Caco-2 (cell line): ENCODE measurements around the gene RAB35. TPM values are rescaled to one million over a fixed set of nuclear protein-coding genes. Genes with fewer than 3 reads are reported as not detected.

Source experiments
- BruUV-seq: library from RNA; stranded (reverse); fragments of 400-500 nt; replicated peaks from 2 replicates; lab custom pipeline; 2021; lab: Mats Ljungman, UMichigan
- CTCF ChIA-PET: fragments of 300-600 bp; sonication (Branson Sonifier 250); formaldehyde crosslinking; loops from one replicate; lab custom pipeline; 2022; ENCODE audit warnings: antibody characterized with exemption; lab: Charles Lee
- POLR2A ChIA-PET: fragments of 300-600 bp; sonication (Branson Sonifier 250); formaldehyde crosslinking; loops from one replicate; lab custom pipeline; 2022; ENCODE audit warnings: antibody characterized with exemption; lab: Charles Lee
- DNase-seq, 2 experiments: peaks; one replicate each; pipeline versions ENCODE4 v3.0.0 to v3.0.0-alpha.2; 2020 to 2022
- H3K27me3 ChIP-seq: replicated peaks from 2 replicates; pipeline ENCODE4 v1.6.0; 2011; ENCODE audit warnings: low read length; ENCODE audit not compliant: control insufficient read depth, insufficient read depth
- H3K36me3 ChIP-seq: 2 replicates; pipeline ENCODE4 v1.5.1; 2011; ENCODE audit warnings: low read length; ENCODE audit not compliant: control insufficient read depth, insufficient read depth
- H3K4me1 ChIP-seq: fragments of 250-450 bp; sonication (Bioruptor Pico); 2 replicates; pipeline ENCODE4 v1.5.1; 2020; ENCODE audit warnings: mild to moderate bottlenecking
- H3K4me3 ChIP-seq: 2 replicates; pipeline ENCODE4 v1.5.1; 2011; ENCODE audit warnings: low read depth, mild to moderate bottlenecking, control low read depth, low read length
- H3K9me3 ChIP-seq: fragments of 250-450 bp; sonication (Bioruptor Pico); 2 replicates; pipeline ENCODE4 v1.5.1; 2020; ENCODE audit warnings: mild to moderate bottlenecking, moderate library complexity
- H3K27ac Mint-ChIP-seq: one replicate; pipeline ENCODE4 v1.8.0; 2022; ENCODE audit warnings: mixed read lengths; ENCODE audit not compliant: unreplicated experiment
- H3K27me3 Mint-ChIP-seq: one replicate; pipeline ENCODE4 v1.8.0; 2022; ENCODE audit warnings: mixed read lengths; ENCODE audit not compliant: insufficient read depth, unreplicated experiment
- H3K36me3 Mint-ChIP-seq: one replicate; pipeline ENCODE4 v1.8.0; 2022; ENCODE audit warnings: mild to moderate bottlenecking, mixed read lengths; ENCODE audit not compliant: insufficient read depth, unreplicated experiment
- H3K4me1 Mint-ChIP-seq: one replicate; pipeline ENCODE4 v1.8.0; 2022; ENCODE audit warnings: low read depth, mixed read lengths; ENCODE audit not compliant: unreplicated experiment
- H3K4me3 Mint-ChIP-seq: one replicate; pipeline ENCODE4 v1.8.0; 2022; ENCODE audit warnings: mild to moderate bottlenecking, moderate library complexity, mixed read lengths; ENCODE audit not compliant: unreplicated experiment
- H3K9me3 Mint-ChIP-seq: one replicate; pipeline ENCODE4 v1.8.0; 2022; ENCODE audit warnings: mixed read lengths; ENCODE audit not compliant: unreplicated experiment
- intact Hi-C: fragments of 100-400 bp; cut with micrococcal nuclease; formaldehyde crosslinking; loops from one replicate; pipeline ENCODE4 v1.10.0; 2022; ENCODE audit not compliant: unreplicated experiment
- total RNA-seq: library from RNA; stranded (reverse); gene quantifications from 2 replicates; pipeline ENCODE4 v1.2.3, GENCODE V29; 2022
- TF ChIP-seq, protein P1 (sequence below), 2 experiments: fragments of 200-600 bp in 1 of 2; IDR thresholded peaks; 1 replicate in 1 of 2; 2 replicates in 1 of 2; pipeline versions ENCODE4 v1.5.1 to v1.8.0; 2011 to 2022; ENCODE audit warnings: antibody characterized with exemption in 1 of 2, control low read depth in 1 of 2, inconsistent platforms in 1 of 2, low read depth in 1 of 2, low read length in 1 of 2, mild to moderate bottlenecking in 1 of 2, moderate library complexity in 1 of 2; ENCODE audit not compliant: insufficient read depth in 1 of 2, severe bottlenecking in 1 of 2, unreplicated experiment in 1 of 2

RAB35 gene
- total RNA-seq, 1 experiment from 2014 or later: 72.0 TPM

- Histone ChIP-seq H3K9me3 (no peaks in the 10 kb centered on the region), H3K36me3 (no peaks in the 10 kb centered on the region), H3K4me3 (no peak overlapping the region), H3K4me1 (peaks cover 26% of the 10 kb centered on the region), H3K27me3 (no peaks in the 10 kb centered on the region)
- H3K4me3 Mint-ChIP-seq: no peak overlapping the region
- TF ChIP-seq, protein P1, sequence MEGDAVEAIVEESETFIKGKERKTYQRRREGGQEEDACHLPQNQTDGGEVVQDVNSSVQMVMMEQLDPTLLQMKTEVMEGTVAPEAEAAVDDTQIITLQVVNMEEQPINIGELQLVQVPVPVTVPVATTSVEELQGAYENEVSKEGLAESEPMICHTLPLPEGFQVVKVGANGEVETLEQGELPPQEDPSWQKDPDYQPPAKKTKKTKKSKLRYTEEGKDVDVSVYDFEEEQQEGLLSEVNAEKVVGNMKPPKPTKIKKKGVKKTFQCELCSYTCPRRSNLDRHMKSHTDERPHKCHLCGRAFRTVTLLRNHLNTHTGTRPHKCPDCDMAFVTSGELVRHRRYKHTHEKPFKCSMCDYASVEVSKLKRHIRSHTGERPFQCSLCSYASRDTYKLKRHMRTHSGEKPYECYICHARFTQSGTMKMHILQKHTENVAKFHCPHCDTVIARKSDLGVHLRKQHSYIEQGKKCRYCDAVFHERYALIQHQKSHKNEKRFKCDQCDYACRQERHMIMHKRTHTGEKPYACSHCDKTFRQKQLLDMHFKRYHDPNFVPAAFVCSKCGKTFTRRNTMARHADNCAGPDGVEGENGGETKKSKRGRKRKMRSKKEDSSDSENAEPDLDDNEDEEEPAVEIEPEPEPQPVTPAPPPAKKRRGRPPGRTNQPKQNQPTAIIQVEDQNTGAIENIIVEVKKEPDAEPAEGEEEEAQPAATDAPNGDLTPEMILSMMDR (IDR thresholded peaks at IDR 0.05; ENCODE audit: insufficient read depth in 1 of 2, low read depth in 1 of 2, low read length in 1 of 2, severe bottlenecking in 1 of 2, unreplicated experiment in 1 of 2): no peak
- ChIA-PET CTCF (no interaction called here), POLR2A (no interaction called here)
- H3K4me1 Mint-ChIP-seq: peaks cover 28% of the 10 kb centered on the region
- H3K9me3 Mint-ChIP-seq: no peaks in the 10 kb centered on the region
- DNase-seq: no peak
- H3K36me3 Mint-ChIP-seq: no peaks in the 10 kb centered on the region
- H3K27ac Mint-ChIP-seq: no peak overlapping the region
- intact Hi-C loops: no loop called here
- no peaks in the 10 kb centered on the region for H3K27me3 Mint-ChIP-seq
- no TSS peak for BruUV-seq
Observed at GRCh38 chr12:120060196-120060595, 56.4 kb downstream of the RAB35 start.

- Mint-ChIP-seq H3K27ac (no peak overlapping the region), H3K36me3 (no peaks in the 10 kb centered on the region), H3K4me1 (no peaks in the 10 kb centered on the region), H3K4me3 (no peak overlapping the region), H3K27me3 (no peaks in the 10 kb centered on the region), H3K9me3 (peaks cover 9% of the 10 kb centered on the region)
- TF ChIP-seq, protein P1 (IDR thresholded peaks at IDR 0.05; ENCODE audit: insufficient read depth in 1 of 2, low read depth in 1 of 2, low read length in 1 of 2, severe bottlenecking in 1 of 2, unreplicated experiment in 1 of 2): no peak
- no peaks in the 10 kb centered on the region for H3K27me3 ChIP-seq
- intact Hi-C loops: no loop called here
- ChIA-PET POLR2A (no interaction called here), CTCF (no interaction called here)
- no peak overlapping the region for H3K4me3 ChIP-seq
- no peak for DNase-seq
- no peaks in the 10 kb centered on the region for H3K36me3 ChIP-seq
- BruUV-seq: no TSS peak
- H3K9me3 ChIP-seq: 0 out of 2 replicates have a peak, but pooled peaks cover under 1% of the 10 kb centered on the region
- H3K4me1 ChIP-seq: no peaks in the 10 kb centered on the region
Observed at GRCh38 chr12:120056739-120057138, 59.8 kb downstream of the RAB35 start.

DNA sequence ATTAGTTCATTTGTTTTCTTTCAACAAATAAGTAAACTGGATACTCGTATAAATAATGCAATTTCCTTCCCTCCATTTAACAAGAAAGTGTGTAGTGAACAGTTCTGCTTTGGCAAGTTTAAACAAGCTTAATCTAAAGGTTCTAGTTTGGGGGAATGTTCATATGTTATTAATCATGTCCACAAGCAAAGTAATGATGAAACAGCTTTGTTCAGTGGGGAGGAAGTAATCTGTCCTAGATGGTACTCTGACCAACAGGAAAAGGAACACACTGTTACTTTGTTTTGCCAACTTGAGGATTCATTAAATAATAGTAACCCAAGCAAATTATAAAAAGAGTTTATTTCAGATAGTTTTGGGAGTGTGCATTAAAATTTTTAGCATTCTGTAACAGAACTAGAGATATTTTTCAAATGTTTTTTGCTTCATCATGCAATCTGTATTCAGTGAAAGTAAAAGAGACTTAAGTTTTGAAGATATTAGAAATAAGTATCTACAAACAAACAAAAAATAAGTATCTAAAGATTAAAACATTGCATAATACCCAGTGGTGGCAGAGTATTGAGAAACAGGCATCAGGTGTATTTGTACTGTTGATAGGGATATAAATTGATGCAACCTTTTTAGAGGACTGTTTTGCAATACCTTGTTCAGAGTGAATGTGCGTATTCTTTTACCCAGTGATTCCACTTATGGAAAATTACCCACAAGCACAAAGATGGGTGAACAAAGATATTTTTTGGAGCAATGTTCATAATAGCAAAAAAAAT lies 61.1 kb downstream of the RAB35 start:
- Histone ChIP-seq H3K27me3 (no peaks in the 10 kb centered on the region), H3K4me3 (no peak overlapping the region), H3K9me3 (0 out of 2 replicates have a peak, but pooled peaks cover 5% of the 10 kb centered on the region), H3K36me3 (no peaks in the 10 kb centered on the region), H3K4me1 (no peaks in the 10 kb centered on the region)
- BruUV-seq: no TSS peak
- ChIA-PET POLR2A (no interaction called here), CTCF (no interaction called here)
- no peak overlapping the region for H3K4me3 Mint-ChIP-seq
- TF ChIP-seq, protein P1 (IDR thresholded peaks at IDR 0.05; ENCODE audit: insufficient read depth in 1 of 2, low read depth in 1 of 2, low read length in 1 of 2, severe bottlenecking in 1 of 2, unreplicated experiment in 1 of 2): no peak
- no peaks in the 10 kb centered on the region for H3K4me1 Mint-ChIP-seq
- no peak overlapping the region for H3K27ac Mint-ChIP-seq
- no peak for DNase-seq
- peaks cover 11% of the 10 kb centered on the region for H3K9me3 Mint-ChIP-seq
- H3K27me3 Mint-ChIP-seq: no peaks in the 10 kb centered on the region
- no peaks in the 10 kb centered on the region for H3K36me3 Mint-ChIP-seq
- intact Hi-C loops: no loop called here
